ENCODE data around the gene LPAR5. TPM values are rescaled to one million over a fixed set of nuclear protein-coding genes. Genes with fewer than 3 reads are reported as not detected.

The LPAR5 gene
- total and polyA plus RNA-seq, 2 of the 13 experiments (the other 11 are each of a cell fraction or from before 2014, with no cell fraction given) = 0.09 to 0.32 TPM

DNA sequence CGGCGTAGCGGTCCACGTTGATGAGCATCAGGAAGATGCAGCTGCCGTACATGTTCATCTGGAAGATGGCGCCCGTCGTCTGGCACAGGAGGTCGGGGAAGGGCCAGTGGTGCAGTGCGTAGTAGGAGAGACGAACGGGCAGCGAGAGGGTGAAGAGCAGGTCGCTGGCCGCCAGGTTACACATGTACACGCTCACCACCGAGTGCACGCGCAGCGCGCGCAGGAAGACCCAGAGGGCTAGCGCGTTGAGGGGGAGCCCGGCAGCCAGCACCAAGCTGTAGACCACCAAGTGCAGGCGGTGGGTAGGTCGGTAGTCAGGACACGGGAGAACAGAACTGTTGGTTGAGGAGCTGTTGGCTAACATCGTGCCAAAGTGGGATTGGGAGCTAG lies 14.9 kb downstream of the LPAR5 start:
- H3K4me1 ChIP-seq (ENCODE audit: insufficient read depth, low read length) = peaks cover 18% of the 10 kb centered on the region
- no peaks in the 10 kb centered on the region for H3K36me3 ChIP-seq (replicated peaks in 1 of 2; ENCODE audit: control insufficient read depth in 1 of 2, insufficient read depth in 2 of 2, low read length in 2 of 2)
- H3K9ac ChIP-seq (ENCODE audit: insufficient read depth, low read depth, low read length) = no peak overlapping the region
- no peaks in the 10 kb centered on the region for H3K79me2 ChIP-seq (ENCODE audit: insufficient read depth, low read length)
- no peaks in the 10 kb centered on the region for H3K9me3 ChIP-seq (ENCODE audit: low read length)
- no peak for TF ChIP-seq ZNF274 (CRISPR knock-in tag; IDR thresholded peaks at IDR 0.05)
- TF ChIP-seq TFDP2 (CRISPR knock-in tag; IDR thresholded peaks at IDR 0.05) = no peak
- TF ChIP-seq XBP1 (CRISPR knock-in tag; IDR thresholded peaks at IDR 0.05) = no peak
- TF ChIP-seq, protein P1, sequence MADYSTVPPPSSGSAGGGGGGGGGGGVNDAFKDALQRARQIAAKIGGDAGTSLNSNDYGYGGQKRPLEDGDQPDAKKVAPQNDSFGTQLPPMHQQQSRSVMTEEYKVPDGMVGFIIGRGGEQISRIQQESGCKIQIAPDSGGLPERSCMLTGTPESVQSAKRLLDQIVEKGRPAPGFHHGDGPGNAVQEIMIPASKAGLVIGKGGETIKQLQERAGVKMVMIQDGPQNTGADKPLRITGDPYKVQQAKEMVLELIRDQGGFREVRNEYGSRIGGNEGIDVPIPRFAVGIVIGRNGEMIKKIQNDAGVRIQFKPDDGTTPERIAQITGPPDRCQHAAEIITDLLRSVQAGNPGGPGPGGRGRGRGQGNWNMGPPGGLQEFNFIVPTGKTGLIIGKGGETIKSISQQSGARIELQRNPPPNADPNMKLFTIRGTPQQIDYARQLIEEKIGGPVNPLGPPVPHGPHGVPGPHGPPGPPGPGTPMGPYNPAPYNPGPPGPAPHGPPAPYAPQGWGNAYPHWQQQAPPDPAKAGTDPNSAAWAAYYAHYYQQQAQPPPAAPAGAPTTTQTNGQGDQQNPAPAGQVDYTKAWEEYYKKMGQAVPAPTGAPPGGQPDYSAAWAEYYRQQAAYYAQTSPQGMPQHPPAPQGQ (CRISPR knock-in tag; IDR thresholded peaks at IDR 0.05; ENCODE audit: borderline replicate concordance) = no peak
- TF ChIP-seq U2AF1 (optimal IDR thresholded peaks at IDR 0.05; ENCODE audit: low read depth, low read length) = no peak
- no peak for ATAC-seq
- no peak overlapping the region for H3K4me2 ChIP-seq (ENCODE audit: low read depth, low read length)
- H2AFZ ChIP-seq (ENCODE audit: low read length) = no peak overlapping the region
- intact Hi-C loops (cut with micrococcal nuclease; ENCODE audit: unreplicated experiment) (no loop called here), in situ Hi-C loops (cut with HindIII; ENCODE audit: extremely low pct_ligation_motif_present, low pct_unique_long_range_greater_than_20kb) (no loop called here)
- CTCF ChIA-PET (ENCODE audit: low intra/inter-chr PET ratio, low total read pairs) = no interaction called here
- no peak for FAIRE-seq
- no peak for DNase-seq (ENCODE audit: low spot score)
- no TSS peak for BruUV-seq (replicated peaks)
- H3K27me3 ChIP-seq (ENCODE audit: control insufficient read depth in 1 of 2, insufficient read depth in 2 of 2, low read length in 2 of 2) = no peaks in the 10 kb centered on the region
- 90% methylated on average over 29 of the region's 29 CpGs for WGBS (ENCODE audit: low lambda C conversion rate)
- H4K20me1 ChIP-seq (ENCODE audit: insufficient read depth, low read length) = no peaks in the 10 kb centered on the region
- H3K4me3 ChIP-seq (replicated peaks in 1 of 3; ENCODE audit: insufficient read depth in 1 of 3, low read depth in 2 of 3, low read length in 3 of 3) = no peak overlapping the region
- no peak overlapping the region for H3K27ac ChIP-seq (ENCODE audit: extremely low read length, insufficient read depth, low read length)
- POLR2A ChIA-PET = no interaction called here

Measured in HepG2 (cell line).